T-helper 2 cell (primary cell): ENCODE measurements around the gene NUDT4B.
"Not testable (repeated sequence)": the region's sequence is repeated elsewhere in the genome, so short reads cannot be mapped to it uniquely, and the experiment has no call there.

Source experiments
- DNase-seq, 5 experiments: peaks; one replicate each; pipeline versions ENCODE4 v3.0.0 to v3.0.0-alpha.2; 2012 to 2022

The NUDT4B gene

GRCh38 chr1:148738667-148739066 is 9.9 kb upstream of the NUDT4B start:
- not testable (repeated sequence) for DNase-seq

GRCh38 chr1:148743200-148743599 is 5.4 kb upstream of the NUDT4B start:
- not testable (repeated sequence) for DNase-seq

- not testable (repeated sequence) for DNase-seq
These were observed 4.6 kb upstream of the NUDT4B start for GRCh38 chr1:148743726-148744720.

- not testable (repeated sequence) for DNase-seq
These were observed 734 bp downstream of the NUDT4B start for GRCh38 chr1:148749335-148749681.

GRCh38 chr1:148756231-148756630 is 7.7 kb downstream of the NUDT4B start:
- DNase-seq: not testable (repeated sequence)

GRCh38 chr1:148757446-148757845 is 8.9 kb downstream of the NUDT4B start:
- not testable (repeated sequence) for DNase-seq

- not testable (repeated sequence) for DNase-seq
These were observed 9.8 kb downstream of the NUDT4B start for GRCh38 chr1:148758412-148758811.

- DNase-seq: not testable (repeated sequence)
These were observed 10.4 kb downstream of the NUDT4B start for GRCh38 chr1:148758925-148759324.

GRCh38 chr1:148759749-148760148 is 11.2 kb downstream of the NUDT4B start:
- DNase-seq: peak in 2 of 5 experiments; percentile 0 to 1

GRCh38 chr1:148760206-148760605 is 11.6 kb downstream of the NUDT4B start:
- not testable (repeated sequence) for DNase-seq

- DNase-seq: not testable (repeated sequence)
These were observed 12.8 kb downstream of the NUDT4B start for GRCh38 chr1:148761360-148761759.

- DNase-seq: not testable (repeated sequence)
These were observed 16.9 kb downstream of the NUDT4B start for GRCh38 chr1:148765238-148766019.

- DNase-seq: not testable (repeated sequence)
These were observed 20.0 kb downstream of the NUDT4B start for GRCh38 chr1:148768541-148768940.

GRCh38 chr1:148769495-148769894 is 20.9 kb downstream of the NUDT4B start:
- not testable (repeated sequence) for DNase-seq

GRCh38 chr1:148773690-148774089 is 25.1 kb downstream of the NUDT4B start:
- not testable (repeated sequence) for DNase-seq

- not testable (repeated sequence) for DNase-seq
These were observed 25.5 kb downstream of the NUDT4B start for GRCh38 chr1:148774102-148774501.

- not testable (repeated sequence) for DNase-seq
These were observed 26.7 kb downstream of the NUDT4B start for GRCh38 chr1:148775263-148775662.

GRCh38 chr1:148777649-148778048 is 29.1 kb downstream of the NUDT4B start:
- DNase-seq: not testable (repeated sequence)

- DNase-seq: not testable (repeated sequence)
These were observed 31.8 kb downstream of the NUDT4B start for GRCh38 chr1:148780404-148780803.

GRCh38 chr1:148791543-148792099 is 43.0 kb downstream of the NUDT4B start:
- not testable (repeated sequence) for DNase-seq

GRCh38 chr1:148793762-148794332 is 45.3 kb downstream of the NUDT4B start:
- DNase-seq: not testable (repeated sequence)
